Tibial artery (tissue), 4 donors: ENCODE results near the gene PCSK5.
"Not testable (repeated sequence)": the region's sequence is repeated elsewhere in the genome, so short reads cannot be mapped to it uniquely, and the experiment has no call there.

Experiments used
- DNase-seq, 2 donors: peaks; one replicate each; pipeline ENCODE4 v3.0.0-alpha.2; 2019
- H3K27ac ChIP-seq, 2 donors: fragments of 200-600 bp; sonication (generic) in 1 of 2; 1 replicate in 1 of 2; 2 replicates in 1 of 2; pipeline ENCODE4 v1.5.1; 2018 to 2019; ENCODE audit warnings: mild to moderate bottlenecking in 1 of 2
- H3K27me3 ChIP-seq, 2 donors: fragments of 200-600 bp; sonication (generic) in 1 of 2; one replicate each; pipeline versions ENCODE4 v1.5.1 to v1.6.0; 2016 to 2019
- H3K36me3 ChIP-seq, 3 donors: fragments of 200-600 bp; sonication (generic) in 2 of 3; one replicate each; pipeline ENCODE4 v1.5.1; 2016 to 2019; ENCODE audit warnings: mild to moderate bottlenecking in 2 of 3
- H3K4me1 ChIP-seq, 4 donors: fragments of 200-600 bp; sonication (generic) in 2 of 4; 1 replicate in 3 of 4; 2 replicates in 1 of 4; pipeline ENCODE4 v1.5.1; 2016 to 2019
- H3K4me3 ChIP-seq, 2 donors: fragments of 200-600 bp; sonication (generic) in 1 of 2; 1 replicate in 1 of 2; 2 replicates in 1 of 2; pipeline ENCODE4 v1.5.1; 2018 to 2019; ENCODE audit warnings: mild to moderate bottlenecking in 2 of 2
- H3K9me3 ChIP-seq, 3 donors: fragments of 200-600 bp; sonication (generic) in 1 of 3; one replicate each; pipeline ENCODE4 v1.5.1; 2016 to 2019
- intact Hi-C: fragments of 100-400 bp; cut with DNase I; formaldehyde crosslinking; loops from one replicate; pipeline ENCODE4 v1.15.0; 2023; ENCODE audit warnings: low total_unique reads
- TF ChIP-seq, protein P1 (sequence below), 2 experiments: fragments of 200-600 bp in 1 of 2; fragments of 450-650 bp in 1 of 2; IDR thresholded peaks; one replicate each; pipeline ENCODE4 v1.5.1; 2017 to 2019; ENCODE audit warnings: antibody characterized with exemption in 2 of 2, mild to moderate bottlenecking in 1 of 2, moderate library complexity in 1 of 2

PCSK5 gene

DNA sequence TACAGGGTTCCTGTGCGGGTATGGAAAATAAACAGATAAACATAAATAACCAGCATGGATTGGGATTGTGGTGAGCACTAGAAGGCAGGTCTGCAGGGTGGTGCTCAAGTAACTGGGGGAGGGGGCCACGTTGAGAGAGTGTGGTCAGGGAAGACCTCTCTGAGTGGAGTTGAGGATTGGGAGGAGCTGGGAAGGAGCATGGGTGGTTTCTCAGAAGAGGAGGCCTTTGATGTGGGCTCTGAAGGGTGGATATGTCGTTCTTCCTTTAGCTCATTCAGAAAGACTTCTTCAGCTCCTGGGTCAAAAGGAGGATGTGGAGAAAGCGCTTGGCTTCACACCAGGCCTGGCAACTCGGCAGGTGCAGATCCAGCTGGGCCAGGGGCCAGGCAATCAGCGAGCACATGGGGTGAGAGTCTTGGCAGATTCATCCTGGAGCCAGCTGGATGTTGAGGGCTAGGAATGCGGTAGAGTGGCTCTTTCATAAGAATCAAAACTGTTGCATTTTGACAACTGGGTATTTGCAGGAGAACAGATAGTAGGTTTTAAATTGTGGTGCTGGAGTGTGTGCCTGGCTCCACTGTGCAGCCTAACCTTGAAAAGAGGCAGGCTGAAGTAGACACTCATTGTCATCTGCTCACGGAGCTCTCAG lies 71.7 kb downstream of the PCSK5 start:
- H3K36me3 ChIP-seq, result no peaks in the 10 kb centered on the region
- no peak for DNase-seq
- no peaks in the 10 kb centered on the region for H3K27me3 ChIP-seq
- no peaks in the 10 kb centered on the region for H3K9me3 ChIP-seq
- intact Hi-C loops, result no loop called here
- H3K27ac ChIP-seq, result no peak overlapping the region
- no peak overlapping the region for H3K4me3 ChIP-seq
- TF ChIP-seq, protein P1, sequence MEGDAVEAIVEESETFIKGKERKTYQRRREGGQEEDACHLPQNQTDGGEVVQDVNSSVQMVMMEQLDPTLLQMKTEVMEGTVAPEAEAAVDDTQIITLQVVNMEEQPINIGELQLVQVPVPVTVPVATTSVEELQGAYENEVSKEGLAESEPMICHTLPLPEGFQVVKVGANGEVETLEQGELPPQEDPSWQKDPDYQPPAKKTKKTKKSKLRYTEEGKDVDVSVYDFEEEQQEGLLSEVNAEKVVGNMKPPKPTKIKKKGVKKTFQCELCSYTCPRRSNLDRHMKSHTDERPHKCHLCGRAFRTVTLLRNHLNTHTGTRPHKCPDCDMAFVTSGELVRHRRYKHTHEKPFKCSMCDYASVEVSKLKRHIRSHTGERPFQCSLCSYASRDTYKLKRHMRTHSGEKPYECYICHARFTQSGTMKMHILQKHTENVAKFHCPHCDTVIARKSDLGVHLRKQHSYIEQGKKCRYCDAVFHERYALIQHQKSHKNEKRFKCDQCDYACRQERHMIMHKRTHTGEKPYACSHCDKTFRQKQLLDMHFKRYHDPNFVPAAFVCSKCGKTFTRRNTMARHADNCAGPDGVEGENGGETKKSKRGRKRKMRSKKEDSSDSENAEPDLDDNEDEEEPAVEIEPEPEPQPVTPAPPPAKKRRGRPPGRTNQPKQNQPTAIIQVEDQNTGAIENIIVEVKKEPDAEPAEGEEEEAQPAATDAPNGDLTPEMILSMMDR (IDR thresholded peaks at IDR 0.05), result no peak
- peaks cover 0 to 40% (median 9%) of the 10 kb centered on the region in 4 donors for H3K4me1 ChIP-seq

DNA sequence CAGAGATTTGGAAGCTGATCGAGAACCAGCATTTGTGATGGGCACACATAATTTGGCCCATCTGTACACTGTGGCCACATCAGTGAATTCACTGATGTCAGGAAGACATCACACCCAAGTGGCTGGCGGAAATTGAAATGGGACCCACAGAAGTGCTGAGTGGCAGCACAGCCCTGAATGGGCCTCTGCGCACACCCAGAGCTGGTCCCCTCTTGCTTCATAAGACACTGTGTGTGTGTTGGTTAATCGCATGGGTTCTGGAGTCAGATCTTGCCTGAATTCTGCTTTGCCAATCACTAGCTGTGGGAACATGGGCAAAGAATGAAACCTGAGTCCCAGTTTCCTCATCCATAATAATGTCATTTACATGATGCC lies 72.2 kb downstream of the PCSK5 start:
- intact Hi-C loops, result no loop called here
- no peak overlapping the region for H3K27ac ChIP-seq
- DNase-seq, result no peak
- H3K9me3 ChIP-seq, result no peaks in the 10 kb centered on the region
- H3K36me3 ChIP-seq, result no peaks in the 10 kb centered on the region
- peaks cover 0 to 35% (median 9%) of the 10 kb centered on the region in 4 donors for H3K4me1 ChIP-seq
- H3K4me3 ChIP-seq, result no peak overlapping the region
- H3K27me3 ChIP-seq, result no peaks in the 10 kb centered on the region
- TF ChIP-seq, protein P1 (IDR thresholded peaks at IDR 0.05), result no peak

DNA sequence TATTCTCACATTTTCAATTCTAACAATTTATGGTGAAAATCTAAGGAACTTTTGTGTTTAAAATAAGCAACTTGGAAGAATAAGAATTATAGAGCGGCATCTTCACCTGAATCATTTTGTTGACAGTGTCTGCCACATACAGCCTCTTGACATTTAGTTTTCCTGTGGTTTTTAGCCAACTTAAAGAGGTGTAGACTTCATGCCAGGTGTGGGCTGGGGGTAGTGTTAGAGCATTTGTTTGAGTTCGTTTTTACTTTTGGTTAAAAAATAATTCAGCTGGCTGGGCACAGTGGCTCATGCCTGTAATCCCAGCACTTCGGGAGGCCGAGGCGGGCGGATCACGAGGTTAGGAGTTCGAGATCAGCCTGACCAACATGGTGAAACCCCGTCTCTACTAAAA lies 72.8 kb downstream of the PCSK5 start:
- H3K27ac ChIP-seq, DNase-seq, intact Hi-C loops: not testable (repeated sequence)

DNA sequence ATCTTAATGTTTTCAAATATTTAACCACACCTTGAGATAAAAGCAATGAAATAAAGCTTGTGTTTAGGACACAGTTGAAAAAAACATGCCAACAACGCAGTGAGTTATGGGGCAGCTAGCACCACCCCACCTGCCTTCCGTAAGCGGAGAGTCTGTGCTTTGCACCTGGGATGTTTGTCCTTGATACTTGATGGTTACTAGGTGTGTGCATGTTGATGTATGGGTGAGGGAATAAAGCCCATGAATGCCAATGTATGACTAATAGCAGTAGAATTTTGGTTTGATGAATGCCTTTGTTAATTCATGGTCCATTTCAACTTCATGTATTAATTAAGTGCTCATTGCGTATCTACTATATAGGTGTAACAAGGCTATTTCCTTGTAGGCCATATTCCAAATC lies 74.0 kb downstream of the PCSK5 start:
- no peak for DNase-seq
- H3K36me3 ChIP-seq, result no peaks in the 10 kb centered on the region
- H3K9me3 ChIP-seq, result no peaks in the 10 kb centered on the region
- H3K4me3 ChIP-seq, result no peak overlapping the region
- intact Hi-C loops, result no loop called here
- no peak overlapping the region for H3K27ac ChIP-seq
- TF ChIP-seq, protein P1 (IDR thresholded peaks at IDR 0.05), result no peak
- no peaks in the 10 kb centered on the region for H3K27me3 ChIP-seq
- H3K4me1 ChIP-seq, result peaks cover 0 to 29% (median 9%) of the 10 kb centered on the region in 4 donors

More for the DNA sequence above, 72.8 kb downstream of the PCSK5 start:
- not testable (repeated sequence) for H3K9me3 ChIP-seq, H3K36me3 ChIP-seq, H3K27me3 ChIP-seq, H3K4me3 ChIP-seq
- H3K4me1 ChIP-seq, result peaks cover 0 to 29% (median 9%) of the 10 kb centered on the region in 4 donors

DNA sequence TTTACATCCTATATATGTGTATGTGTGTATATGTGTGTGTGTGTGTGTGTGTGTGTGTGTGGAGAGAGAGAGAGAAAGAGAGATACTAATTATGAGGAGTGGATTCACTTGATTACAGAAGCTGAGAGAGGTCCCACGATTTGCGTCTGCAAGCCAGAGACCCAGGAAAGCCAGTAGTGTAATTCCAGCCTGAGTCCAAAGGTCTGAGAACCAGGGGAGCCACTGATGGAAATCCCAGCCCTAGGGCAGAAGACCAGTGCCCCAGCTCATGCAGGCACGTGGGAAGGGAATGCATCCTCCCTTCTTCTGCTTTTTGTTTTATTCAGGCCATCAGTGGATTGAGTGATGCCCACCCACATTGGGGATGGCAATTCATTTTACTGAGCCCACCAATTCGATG lies 74.8 kb downstream of the PCSK5 start:
- H3K27ac ChIP-seq, result no peak overlapping the region
- H3K4me1 ChIP-seq, result peaks cover 0 to 29% (median 9%) of the 10 kb centered on the region in 4 donors
- TF ChIP-seq, protein P1 (IDR thresholded peaks at IDR 0.05), result no peak
- H3K4me3 ChIP-seq, result no peak overlapping the region
- H3K9me3 ChIP-seq, result no peaks in the 10 kb centered on the region
- no peak for DNase-seq
- intact Hi-C loops, result no loop called here
- no peaks in the 10 kb centered on the region for H3K27me3 ChIP-seq
- no peaks in the 10 kb centered on the region for H3K36me3 ChIP-seq

DNA sequence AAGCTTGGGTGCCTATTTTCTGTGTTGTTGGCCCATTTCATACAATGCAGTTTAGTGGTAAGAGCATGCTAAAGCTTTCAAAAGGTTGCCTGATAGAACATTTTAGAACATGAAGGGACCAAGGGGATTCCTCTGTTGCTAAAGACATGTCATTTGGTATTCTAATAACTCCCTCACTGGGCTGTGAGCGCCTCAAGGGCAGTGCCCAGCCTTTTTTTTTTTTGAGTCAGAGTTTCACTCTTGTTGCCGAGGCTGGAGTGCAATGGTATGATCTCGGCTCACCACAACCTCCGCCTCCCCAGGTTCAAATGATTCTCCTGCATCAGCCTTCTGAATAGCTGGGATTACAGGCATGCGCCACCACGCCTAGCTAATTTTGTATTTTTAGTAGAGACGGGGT lies 77.1 kb downstream of the PCSK5 start:
- intact Hi-C loops, result no loop called here
- TF ChIP-seq, protein P1 (IDR thresholded peaks at IDR 0.05), result no peak
- Histone ChIP-seq H3K9me3 (peaks cover 0 to 4% (median 0%) of the 10 kb centered on the region in 3 donors), H3K4me1 (peaks cover 0 to 24% (median 6%) of the 10 kb centered on the region in 4 donors), H3K27me3 (no peaks in the 10 kb centered on the region), H3K36me3 (no peaks in the 10 kb centered on the region), H3K27ac (no peak overlapping the region), H3K4me3 (no peak overlapping the region)
- DNase-seq, result no peak
